HG03135 (cell line): Measurements from ENCODE around the gene SOAT1.
"Not testable (repeated sequence)": the region's sequence is repeated elsewhere in the genome, so short reads cannot be mapped to it uniquely, and the experiment has no call there.

Source experiments
- ATAC-seq: cut with Tn5 transposase; IDR thresholded peaks from one replicate; pipeline ENCODE4 v1.9.1; 2021; ENCODE audit warnings: mild to moderate bottlenecking, moderate library complexity; ENCODE audit not compliant: unreplicated experiment

Gene SOAT1

GRCh38 chr1:179293340-179294327, at the start of gene SOAT1:
TSS of gene SOAT1 (plus strand) at chr1:179293797. CDS start at chr1:179302685, 8,888 bp downstream.
- ATAC-seq, result peak; percentile 95

GRCh38 chr1:179245426-179245825, 48.2 kb upstream of the SOAT1 start:
- not testable (repeated sequence) for ATAC-seq

- ATAC-seq, result no peak
Measured at GRCh38 chr1:179247923-179248322, 45.7 kb upstream of the SOAT1 start.

GRCh38 chr1:179251675-179252074, 41.9 kb upstream of the SOAT1 start:
- ATAC-seq, result no peak

GRCh38 chr1:179252606-179253005, 41.0 kb upstream of the SOAT1 start:
- ATAC-seq, result no peak

GRCh38 chr1:179253286-179253972, 40.2 kb upstream of the SOAT1 start:
- ATAC-seq, result no peak

- ATAC-seq, result no peak
Measured at GRCh38 chr1:179262183-179262582, 31.4 kb upstream of the SOAT1 start.

- ATAC-seq, result no peak
Measured at GRCh38 chr1:179263121-179263520, 30.5 kb upstream of the SOAT1 start.

- no peak for ATAC-seq
Measured at GRCh38 chr1:179264507-179264906, 29.1 kb upstream of the SOAT1 start.

GRCh38 chr1:179269071-179269470, 24.5 kb upstream of the SOAT1 start:
- ATAC-seq, result no peak

- not testable (repeated sequence) for ATAC-seq
Measured at GRCh38 chr1:179274424-179274823, 19.2 kb upstream of the SOAT1 start.

- no peak for ATAC-seq
Measured at GRCh38 chr1:179278920-179279319, 14.7 kb upstream of the SOAT1 start.

GRCh38 chr1:179283992-179284391, 9.6 kb upstream of the SOAT1 start:
- ATAC-seq, result no peak

- no peak for ATAC-seq
Measured at GRCh38 chr1:179287946-179288345, 5.7 kb upstream of the SOAT1 start.

GRCh38 chr1:179288977-179289376, 4.6 kb upstream of the SOAT1 start:
- no peak for ATAC-seq

GRCh38 chr1:179295164-179295755, 1.7 kb downstream of the SOAT1 start:
- no peak for ATAC-seq

GRCh38 chr1:179296356-179297104, 2.9 kb downstream of the SOAT1 start:
- ATAC-seq, result no peak

GRCh38 chr1:179297105-179297378, 3.4 kb downstream of the SOAT1 start:
- no peak for ATAC-seq

GRCh38 chr1:179298952-179299351, 5.4 kb downstream of the SOAT1 start:
- ATAC-seq, result peak; percentile 84

- no peak for ATAC-seq
Measured at GRCh38 chr1:179300112-179300511, 6.5 kb downstream of the SOAT1 start.

- no peak for ATAC-seq
Measured at GRCh38 chr1:179302070-179302469, 8.5 kb downstream of the SOAT1 start.
